OCI-LY1 (cell line): ENCODE data around the gene SPNS2.

Experiments
- H2AFZ ChIP-seq: fragments of 200-600 bp; sonication (generic), shearing (Covaris generic); 2 replicates; pipeline ENCODE4 v1.6.0; 2014; ENCODE audit warnings: antibody characterized with exemption, mild to moderate bottlenecking, low read length
- H3F3A ChIP-seq: fragments of 200-600 bp; sonication (generic), shearing (Covaris generic); 2 replicates; pipeline ENCODE4 v1.6.0; 2014; ENCODE audit warnings: mild to moderate bottlenecking, antibody characterized with exemption, low read length, moderate library complexity; ENCODE audit not compliant: insufficient read depth
- H3K27ac ChIP-seq: fragments of 200-600 bp; sonication (generic); 2 replicates; pipeline ENCODE4 v1.5.1; 2014; ENCODE audit warnings: low read length, mixed run types, mild to moderate bottlenecking, low read depth; ENCODE audit not compliant: poor library complexity, severe bottlenecking
- H3K27me3 ChIP-seq: fragments of 200-600 bp; sonication (generic); 2 replicates; pipeline ENCODE4 v1.6.0; 2014; ENCODE audit warnings: antibody characterized with exemption, mild to moderate bottlenecking, low read length, moderate library complexity; ENCODE audit not compliant: insufficient read depth
- H3K36me3 ChIP-seq: fragments of 200-600 bp; sonication (generic); 2 replicates; pipeline ENCODE4 v1.6.1; 2014; ENCODE audit warnings: mild to moderate bottlenecking, antibody characterized with exemption, low read length, moderate library complexity, mixed read lengths; ENCODE audit not compliant: insufficient read depth
- H3K4me1 ChIP-seq: fragments of 200-600 bp; sonication (generic); 2 replicates; pipeline ENCODE4 v1.5.1; 2014; ENCODE audit warnings: mild to moderate bottlenecking, low read length, moderate library complexity; ENCODE audit not compliant: insufficient read depth, severe bottlenecking
- H3K4me2 ChIP-seq: fragments of 200-600 bp; sonication (generic), shearing (Covaris generic); 2 replicates; pipeline ENCODE4 v1.6.1; 2014; ENCODE audit warnings: low read length
- H3K4me3 ChIP-seq: fragments of 200-600 bp; sonication (generic); 2 replicates; pipeline ENCODE4 v1.5.1; 2014; ENCODE audit warnings: low read length, low read depth, mild to moderate bottlenecking, mixed read lengths; ENCODE audit not compliant: poor library complexity, severe bottlenecking
- H3K79me2 ChIP-seq: fragments of 200-600 bp; shearing (Covaris generic); 2 replicates; pipeline ENCODE4 v1.6.1; 2016; ENCODE audit warnings: mixed run types, low read length, mixed read lengths; ENCODE audit not compliant: insufficient read depth
- H3K9ac ChIP-seq: fragments of 200-600 bp; sonication (generic), shearing (Covaris generic); 2 replicates; pipeline ENCODE4 v1.6.1; 2014; ENCODE audit warnings: mild to moderate bottlenecking, low read length, mixed read lengths
- H3K9me2 ChIP-seq: fragments of 200-600 bp; sonication (generic), shearing (Covaris generic); 2 replicates; pipeline ENCODE4 v1.6.1; 2014; ENCODE audit warnings: low read depth, mild to moderate bottlenecking, low read length, mixed read lengths
- H3K9me3 ChIP-seq: fragments of 200-600 bp; shearing (Covaris generic); 2 replicates; pipeline ENCODE4 v1.6.1; 2014; ENCODE audit warnings: low read length, mixed read lengths
- H4K20me1 ChIP-seq: fragments of 200-600 bp; sonication (generic), shearing (Covaris generic); 2 replicates; pipeline ENCODE4 v1.6.0; 2016; ENCODE audit warnings: mild to moderate bottlenecking, low read length; ENCODE audit not compliant: insufficient read depth
- CTCF ChIP-seq: fragments of 200-600 bp; sonication (generic), shearing (Covaris generic); IDR thresholded peaks from 2 replicates; pipeline ENCODE4 v1.5.1; 2017; ENCODE audit warnings: mild to moderate bottlenecking, antibody characterized with exemption, low read length, moderate library complexity, mixed read lengths
- EZH2 ChIP-seq: fragments of 200-600 bp; sonication (generic), shearing (Covaris generic); IDR thresholded peaks from 2 replicates; pipeline ENCODE4 v1.8.0; 2017; ENCODE audit warnings: borderline replicate concordance, mixed run types, mild to moderate bottlenecking, antibody characterized with exemption, low read length, moderate library complexity, mixed read lengths

Gene SPNS2

GRCh38 chr17:4512156-4513112 lies 13.8 kb downstream of the SPNS2 start:
- Histone ChIP-seq H2AFZ (no peak overlapping the region), H3K9me3 (no peaks in the 10 kb centered on the region), H3K27ac (no peak overlapping the region), H3K79me2 (no peaks in the 10 kb centered on the region), H3K4me1 (no peaks in the 10 kb centered on the region), H3K9me2 (no peaks in the 10 kb centered on the region), H3K27me3 (0 out of 2 replicates have a peak, but pooled peaks cover 16% of the 10 kb centered on the region), H3K36me3 (no peaks in the 10 kb centered on the region), H3F3A (no peaks in the 10 kb centered on the region), H4K20me1 (no peaks in the 10 kb centered on the region), H3K9ac (no peak overlapping the region), H3K4me3 (no peak overlapping the region), H3K4me2 (no peak overlapping the region)
- no peak for TF ChIP-seq EZH2
- TF ChIP-seq CTCF, result no peak

- no peak overlapping the region for H3K27ac ChIP-seq
- H3K9me3 ChIP-seq, result no peaks in the 10 kb centered on the region
- H3K9me2 ChIP-seq, result no peaks in the 10 kb centered on the region
- H3K9ac ChIP-seq, result no peak overlapping the region
- H3K4me2 ChIP-seq, result no peak overlapping the region
- H4K20me1 ChIP-seq, result no peaks in the 10 kb centered on the region
- H3K4me3 ChIP-seq, result no peak overlapping the region
- H3K4me1 ChIP-seq, result peaks cover under 1% of the 10 kb centered on the region
- H3K27me3 ChIP-seq, result 0 out of 2 replicates have a peak, but pooled peaks cover 14% of the 10 kb centered on the region
- H3K79me2 ChIP-seq, result no peaks in the 10 kb centered on the region
- no peaks in the 10 kb centered on the region for H3K36me3 ChIP-seq
- H3F3A ChIP-seq, result no peaks in the 10 kb centered on the region
- H2AFZ ChIP-seq, result no peak overlapping the region
- TF ChIP-seq EZH2 (no peak), CTCF (no peak)
These were observed 14.7 kb downstream of the SPNS2 start for GRCh38 chr17:4513113-4514032.

DNA sequence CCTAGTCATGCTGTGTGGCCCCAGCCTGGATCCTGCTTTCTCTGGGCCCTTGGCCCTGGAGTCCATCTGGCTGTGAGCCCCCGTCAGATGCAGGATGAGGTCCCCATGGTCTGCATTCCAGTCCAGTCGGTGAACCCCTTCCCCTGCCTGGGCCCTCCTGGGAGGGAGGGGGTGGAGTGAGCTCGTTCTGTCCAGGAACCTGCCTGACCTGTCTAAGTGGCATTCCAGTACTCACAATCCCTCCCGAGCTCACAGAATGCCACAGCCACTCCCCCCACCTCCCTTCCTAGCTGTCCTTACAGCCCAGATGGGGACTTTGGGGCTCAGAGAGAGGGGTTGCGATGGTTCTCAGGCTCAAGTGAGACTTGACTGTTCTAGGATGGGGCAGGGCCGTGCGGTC lies 15.5 kb downstream of the SPNS2 start:
- Histone ChIP-seq H2AFZ (no peak overlapping the region), H3K36me3 (no peaks in the 10 kb centered on the region), H3K27ac (no peak overlapping the region), H4K20me1 (no peaks in the 10 kb centered on the region), H3K9ac (no peak overlapping the region), H3K79me2 (no peaks in the 10 kb centered on the region), H3K4me1 (peaks cover 9% of the 10 kb centered on the region), H3K27me3 (0 out of 2 replicates have a peak, but pooled peaks cover 9% of the 10 kb centered on the region), H3K9me2 (no peaks in the 10 kb centered on the region), H3K4me2 (no peak overlapping the region), H3K9me3 (no peaks in the 10 kb centered on the region), H3K4me3 (no peak overlapping the region), H3F3A (no peaks in the 10 kb centered on the region)
- TF ChIP-seq EZH2 (no peak), CTCF (no peak)
